GM21447 (cell line): ENCODE measurements around the gene SCP2.

Source experiments
- ATAC-seq: cut with Tn5 transposase; IDR thresholded peaks from one replicate; pipeline ENCODE4 v1.9.1; 2021; ENCODE audit not compliant: unreplicated experiment

SCP2 gene, protein sequence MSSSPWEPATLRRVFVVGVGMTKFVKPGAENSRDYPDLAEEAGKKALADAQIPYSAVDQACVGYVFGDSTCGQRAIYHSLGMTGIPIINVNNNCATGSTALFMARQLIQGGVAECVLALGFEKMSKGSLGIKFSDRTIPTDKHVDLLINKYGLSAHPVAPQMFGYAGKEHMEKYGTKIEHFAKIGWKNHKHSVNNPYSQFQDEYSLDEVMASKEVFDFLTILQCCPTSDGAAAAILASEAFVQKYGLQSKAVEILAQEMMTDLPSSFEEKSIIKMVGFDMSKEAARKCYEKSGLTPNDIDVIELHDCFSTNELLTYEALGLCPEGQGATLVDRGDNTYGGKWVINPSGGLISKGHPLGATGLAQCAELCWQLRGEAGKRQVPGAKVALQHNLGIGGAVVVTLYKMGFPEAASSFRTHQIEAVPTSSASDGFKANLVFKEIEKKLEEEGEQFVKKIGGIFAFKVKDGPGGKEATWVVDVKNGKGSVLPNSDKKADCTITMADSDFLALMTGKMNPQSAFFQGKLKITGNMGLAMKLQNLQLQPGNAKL

DNA sequence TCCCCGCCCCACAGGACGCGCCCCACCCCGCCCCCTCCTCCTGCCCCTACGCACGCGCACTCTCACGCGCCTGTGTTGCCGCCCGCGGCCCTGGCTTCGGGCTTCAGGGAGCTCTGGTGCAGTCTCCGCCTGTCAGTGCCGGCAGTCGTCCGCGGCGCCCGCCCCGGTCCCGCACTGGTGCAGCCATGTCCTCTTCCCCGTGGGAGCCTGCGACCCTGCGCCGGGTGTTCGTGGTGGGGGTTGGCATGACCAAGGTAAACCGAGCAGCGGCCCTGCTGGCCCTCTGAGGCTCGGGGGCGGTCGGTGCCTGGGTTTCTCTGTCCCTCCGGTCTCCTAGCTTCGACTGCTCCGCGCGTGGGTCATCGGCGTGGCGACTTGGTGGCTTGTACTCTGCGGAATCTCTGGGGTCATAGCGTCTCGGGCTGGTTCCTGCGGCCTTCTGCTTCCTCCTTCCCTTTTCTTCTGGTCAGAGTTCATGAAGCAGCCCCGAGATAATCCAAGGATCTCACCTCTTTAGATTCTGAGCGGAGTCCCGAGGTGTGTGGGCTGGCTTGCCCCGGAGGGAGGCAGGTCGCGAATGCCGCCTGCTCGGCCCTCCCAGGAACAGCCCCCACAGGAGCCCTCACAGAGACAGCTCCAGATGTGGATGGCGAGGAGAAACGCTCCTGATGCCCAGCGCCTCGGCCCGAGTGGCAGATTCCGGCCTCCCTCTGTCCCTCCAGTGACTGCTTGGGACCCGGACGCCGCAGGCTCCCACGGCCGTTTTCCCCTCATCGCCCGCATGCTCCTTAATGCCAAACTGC lies at the start of gene SCP2:
SCP2 (plus strand) TSS at position 65 of the 803 bp plus-strand sequence; CDS start at position 186, 121 bp downstream.
- ATAC-seq: no peak

DNA sequence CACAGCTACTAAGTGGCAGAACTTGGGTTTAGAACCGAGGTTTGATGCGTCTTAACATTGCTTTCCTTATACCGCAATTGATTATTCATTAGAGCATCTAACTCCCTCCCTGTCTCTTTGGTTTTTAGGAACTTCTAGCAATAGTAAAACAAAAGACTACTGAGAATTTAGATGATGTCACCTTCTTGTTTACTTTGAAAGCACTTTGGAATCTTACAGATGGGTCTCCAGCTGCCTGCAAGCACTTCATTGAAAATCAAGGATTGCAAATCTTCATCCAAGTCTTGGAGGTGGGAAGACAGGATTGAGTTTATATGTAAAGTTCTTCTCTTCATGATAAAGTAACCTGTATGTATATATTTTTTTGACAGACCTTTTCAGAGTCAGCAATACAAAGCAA lies 49.5 kb upstream of the SCP2 start:
- no peak for ATAC-seq

DNA sequence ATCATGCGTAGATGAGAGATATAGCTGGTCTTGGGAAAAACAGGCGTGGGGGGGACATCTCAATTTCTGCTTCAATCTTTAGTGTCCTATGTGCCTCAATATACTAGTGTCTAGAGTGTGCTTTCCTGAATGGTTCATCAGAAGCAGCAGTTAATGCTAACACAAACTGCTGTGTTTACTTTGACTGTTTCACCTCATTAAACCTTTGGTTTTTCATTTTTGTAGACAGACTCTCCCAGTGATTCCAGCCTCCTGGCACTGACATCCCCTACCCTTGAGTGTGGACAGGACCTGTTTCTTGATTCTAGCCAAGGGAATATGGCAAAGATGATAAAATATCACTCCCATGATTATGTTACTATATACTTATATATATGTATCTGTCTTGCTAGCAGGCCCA lies 46.9 kb upstream of the SCP2 start:
- no peak for ATAC-seq

DNA sequence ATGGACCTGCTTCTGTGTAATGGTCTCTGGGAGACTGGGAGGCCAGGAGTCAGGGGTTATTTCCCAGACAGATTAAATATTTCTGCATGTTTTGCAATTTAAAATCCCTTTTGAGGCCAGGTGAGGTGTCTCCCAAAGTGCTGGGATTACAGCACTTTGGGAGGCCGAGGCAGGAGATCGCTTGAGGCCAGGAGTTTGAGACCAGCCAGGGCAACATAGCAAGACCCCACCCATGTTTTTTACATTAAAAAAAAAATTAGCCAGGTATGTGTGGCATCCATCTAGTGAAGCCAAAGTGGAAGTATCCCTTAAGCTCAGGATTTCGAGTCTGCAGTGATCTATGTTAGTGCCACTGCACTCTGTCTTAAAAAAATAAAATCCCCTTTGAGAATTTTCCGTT lies 39.6 kb upstream of the SCP2 start:
- no peak for ATAC-seq

DNA sequence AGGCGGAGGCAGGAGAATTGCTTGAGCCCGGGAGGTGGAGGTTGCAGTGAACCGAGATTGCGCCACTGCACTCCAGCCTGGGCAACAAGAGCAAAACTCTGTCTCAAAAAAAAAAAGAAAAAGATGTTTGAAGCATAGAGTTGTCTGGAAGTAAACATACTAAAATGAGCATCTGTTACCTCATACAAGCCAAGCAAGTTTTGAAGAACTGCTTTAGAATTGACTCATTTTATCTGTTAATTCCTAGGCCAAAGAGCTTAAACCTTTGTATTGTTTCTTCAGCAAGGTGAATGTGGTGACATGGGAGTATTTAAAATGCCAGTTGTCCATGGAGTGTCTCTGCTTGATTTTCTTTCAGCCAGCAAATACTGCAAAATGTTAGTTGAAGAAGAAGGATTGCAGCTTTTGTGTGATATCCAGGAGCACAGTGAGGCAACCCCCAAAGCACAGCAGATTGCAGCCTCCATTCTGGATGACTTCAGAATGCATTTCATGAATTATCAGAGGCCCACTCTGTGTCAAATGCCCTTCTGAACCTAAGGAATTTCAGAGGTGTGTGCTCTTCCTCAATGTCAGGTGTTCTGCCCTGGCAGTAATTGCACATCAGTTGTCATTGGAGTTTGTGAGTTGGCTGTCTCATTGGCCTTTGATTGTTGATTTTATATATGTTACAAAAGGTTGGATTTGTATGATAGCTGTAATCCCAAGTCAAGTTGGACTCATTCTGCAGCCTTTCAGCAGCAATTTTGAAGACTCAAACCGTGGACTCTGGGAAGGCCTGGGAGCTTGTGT lies 34.5 kb upstream of the SCP2 start:
- no peak for ATAC-seq

DNA sequence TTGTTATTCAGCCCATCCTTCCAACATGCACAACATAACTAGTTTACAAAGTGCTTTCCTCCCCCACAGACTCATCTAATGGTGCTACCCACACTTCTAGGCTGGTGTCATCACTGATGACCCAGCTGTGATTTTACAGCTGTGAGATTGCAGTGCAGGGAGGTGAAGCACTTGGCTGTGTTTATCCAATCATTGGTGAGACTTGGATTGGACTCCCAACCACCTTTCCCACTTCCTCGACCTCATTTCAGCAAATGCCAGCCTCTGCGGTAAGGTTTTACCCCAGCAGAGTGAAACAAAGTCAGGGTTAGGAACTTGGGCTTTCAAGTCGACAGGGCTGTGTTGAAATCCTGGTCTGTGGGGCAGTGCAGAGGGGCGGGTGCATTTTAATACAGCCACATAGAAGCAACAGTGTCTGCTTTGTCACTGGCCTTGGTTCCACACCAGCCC lies 27.6 kb upstream of the SCP2 start:
- no peak for ATAC-seq

DNA sequence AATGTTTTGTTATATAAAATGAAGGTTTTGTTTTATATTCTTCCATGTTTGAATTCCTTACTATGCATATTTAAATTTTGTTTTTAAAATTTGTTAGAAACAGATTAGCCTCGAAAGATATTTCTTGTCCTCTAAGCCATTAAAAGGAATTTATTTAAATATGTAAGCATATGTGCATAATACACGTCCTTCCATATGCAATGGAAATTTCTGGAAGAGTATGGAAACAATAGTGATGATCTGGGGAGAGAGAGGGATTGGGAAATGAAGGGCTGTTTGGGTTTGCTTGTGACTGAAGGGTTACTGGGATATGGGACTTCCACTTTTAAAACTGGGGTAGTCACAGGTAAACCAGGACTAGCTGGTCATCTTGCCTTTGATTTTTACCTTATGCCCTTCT lies 26.7 kb upstream of the SCP2 start:
- ATAC-seq: no peak

DNA sequence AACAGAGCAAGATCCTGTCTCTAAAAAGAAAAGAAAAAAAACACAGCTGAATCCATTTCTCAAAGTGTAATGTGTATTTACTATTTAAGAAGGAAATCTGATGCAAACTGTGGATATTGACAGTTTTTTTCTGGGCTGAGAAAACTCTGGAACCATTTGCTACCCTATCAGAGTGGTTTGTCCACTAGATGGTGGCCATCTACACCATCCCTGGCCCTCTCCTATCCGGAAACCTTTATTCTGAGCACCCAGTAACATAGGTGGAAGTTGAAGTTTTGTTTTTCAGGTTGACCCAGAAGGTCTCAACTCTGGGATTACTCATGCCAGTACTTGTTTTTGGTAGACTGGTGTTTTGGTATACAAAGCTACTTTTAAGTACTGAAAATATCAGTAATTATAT lies 25.7 kb upstream of the SCP2 start:
- no peak for ATAC-seq

DNA sequence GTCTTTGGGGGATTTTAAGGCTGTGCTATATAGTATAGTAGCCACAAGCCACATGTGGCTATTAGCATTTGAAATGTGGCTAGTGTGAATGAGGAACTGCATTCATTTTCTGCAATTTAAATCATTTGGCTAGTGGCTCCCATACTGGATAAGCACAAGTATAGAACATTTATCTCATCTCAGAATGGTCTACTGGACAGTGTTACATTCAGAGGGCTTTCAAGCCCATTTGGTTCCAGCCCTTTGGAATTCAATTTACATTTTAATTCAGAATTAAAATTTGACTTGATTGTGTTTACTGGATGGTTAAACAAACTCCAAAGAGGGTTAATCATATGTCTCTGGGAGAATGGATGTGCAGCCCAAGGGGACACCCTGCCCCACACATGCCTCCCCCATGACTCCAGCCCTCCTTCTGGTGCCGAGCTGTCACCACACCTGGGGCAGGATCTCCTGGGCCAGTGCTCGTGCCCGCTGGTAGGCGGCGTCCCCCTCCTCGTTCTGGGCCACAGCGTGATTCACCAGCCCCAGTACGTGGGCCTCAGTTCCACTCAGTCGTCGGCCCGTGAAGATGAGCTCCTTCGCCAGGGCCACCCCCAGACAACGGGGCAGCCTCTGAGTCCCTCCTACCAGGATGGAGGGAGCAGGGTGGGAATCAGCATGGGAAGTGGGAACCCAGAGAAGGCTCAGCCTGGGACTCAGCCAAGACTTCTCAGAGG lies 22.7 kb upstream of the SCP2 start:
- ATAC-seq: no peak

DNA sequence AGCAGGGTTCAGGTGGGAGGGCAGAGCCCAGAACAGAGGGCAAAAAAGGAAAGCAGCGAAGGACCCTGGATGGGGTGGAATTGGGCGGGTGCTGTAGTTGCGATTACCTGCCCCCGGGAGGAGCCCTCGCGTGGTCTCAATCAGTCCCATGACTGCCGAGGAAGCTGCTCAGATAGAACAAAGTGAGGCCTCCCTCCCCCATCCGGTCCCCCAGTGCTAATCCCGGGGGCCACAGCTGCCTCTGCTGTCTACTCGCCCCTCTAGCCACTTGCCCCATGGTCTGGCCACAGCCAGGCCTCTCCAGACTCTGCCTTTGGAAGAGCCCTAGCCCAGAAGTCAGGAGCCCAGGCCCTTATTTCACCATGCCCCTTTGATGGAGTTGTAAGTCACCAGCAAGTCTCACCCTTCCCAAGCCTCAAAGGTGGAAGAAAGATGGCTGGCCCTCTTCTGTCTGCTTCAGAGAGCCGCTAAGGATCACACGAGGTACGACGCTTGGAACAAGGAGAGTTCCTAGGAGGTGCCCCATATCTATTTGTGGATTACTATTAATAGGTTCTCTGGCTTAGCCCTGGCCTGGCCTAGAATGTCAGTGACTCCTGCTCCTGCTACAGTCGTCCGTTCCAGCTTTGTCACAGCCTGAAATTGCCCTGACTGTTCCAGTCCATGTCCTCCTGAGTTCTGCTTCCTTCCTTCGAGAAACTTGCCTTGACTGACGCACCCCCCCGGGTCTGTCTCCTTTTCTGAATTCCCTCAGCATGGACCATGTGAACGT lies 22.0 kb upstream of the SCP2 start:
- ATAC-seq: no peak

DNA sequence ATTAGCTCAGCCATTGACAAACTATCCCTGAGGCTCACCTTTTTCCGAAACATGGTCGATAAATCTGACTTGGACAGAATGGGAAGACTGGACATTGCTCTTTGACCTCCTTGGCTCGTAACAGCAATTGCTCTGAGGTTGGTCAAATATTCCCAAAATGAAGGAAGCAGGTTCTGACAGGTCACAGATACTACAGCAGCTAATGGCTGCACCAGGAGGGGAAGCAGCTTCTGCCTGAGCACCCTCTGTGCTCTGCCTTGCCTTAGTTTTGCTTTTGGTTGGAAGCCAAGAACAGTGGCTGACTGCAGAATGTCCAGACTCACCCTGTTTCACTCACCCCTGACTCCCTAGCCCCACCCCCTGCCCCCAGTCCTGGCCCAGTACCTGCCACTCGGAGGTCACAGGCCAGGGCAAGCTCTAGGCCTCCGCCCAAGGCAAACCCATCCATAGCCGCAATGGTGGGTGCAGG lies 20.9 kb upstream of the SCP2 start:
- no peak for ATAC-seq

DNA sequence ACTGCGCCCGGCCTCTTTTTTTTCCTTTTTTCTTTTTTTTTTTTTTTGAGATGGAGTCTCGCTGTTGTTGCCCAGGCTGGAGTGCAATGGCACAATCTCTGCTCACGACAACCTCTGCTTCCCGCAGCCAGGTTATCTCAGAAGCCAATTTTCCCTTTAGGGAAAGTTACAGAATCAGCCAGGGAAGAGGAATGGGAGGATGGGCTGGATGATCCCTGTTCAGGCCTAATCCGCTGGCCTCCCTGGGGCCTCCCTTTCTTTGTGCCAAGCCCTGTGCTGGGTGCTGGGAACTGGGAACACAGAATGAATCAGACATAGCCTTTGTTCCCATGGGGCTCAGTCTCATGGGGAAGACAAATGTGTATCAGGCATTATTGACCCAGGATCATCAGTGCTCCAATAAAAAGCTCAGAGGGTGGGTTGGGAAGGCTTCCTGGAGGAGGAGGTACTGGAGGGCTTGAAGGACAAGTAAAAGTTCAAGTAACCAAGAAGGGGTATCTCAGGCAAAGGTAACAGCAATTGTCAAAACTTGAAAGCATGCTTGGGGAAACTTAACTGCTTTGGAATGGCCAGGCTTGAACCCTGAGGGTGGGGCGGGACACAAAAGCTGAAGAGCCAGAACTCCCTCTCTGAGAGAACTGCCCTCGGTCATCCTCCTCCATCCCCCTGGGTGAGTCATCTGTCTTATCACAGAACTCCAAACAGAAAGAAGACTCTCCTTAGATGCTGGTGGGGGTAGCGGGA lies 19.8 kb upstream of the SCP2 start:
- no peak for ATAC-seq

DNA sequence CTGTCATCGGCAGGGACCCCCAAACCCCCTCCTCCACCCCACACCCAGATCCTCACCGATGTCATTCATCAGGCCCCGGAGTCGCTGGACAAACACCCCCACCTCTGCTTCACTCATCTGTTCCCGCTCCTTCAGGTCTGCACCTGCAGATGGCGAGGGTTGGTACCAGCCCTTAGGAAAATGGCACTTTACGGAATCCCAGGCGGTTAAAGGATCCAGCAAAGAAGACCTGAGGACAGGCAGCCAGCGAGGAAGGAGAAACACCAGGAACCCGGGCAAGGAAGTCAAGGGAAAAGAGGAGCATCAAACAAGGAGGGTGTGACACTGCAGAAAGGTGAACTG lies 19.3 kb upstream of the SCP2 start:
- ATAC-seq: no peak

DNA sequence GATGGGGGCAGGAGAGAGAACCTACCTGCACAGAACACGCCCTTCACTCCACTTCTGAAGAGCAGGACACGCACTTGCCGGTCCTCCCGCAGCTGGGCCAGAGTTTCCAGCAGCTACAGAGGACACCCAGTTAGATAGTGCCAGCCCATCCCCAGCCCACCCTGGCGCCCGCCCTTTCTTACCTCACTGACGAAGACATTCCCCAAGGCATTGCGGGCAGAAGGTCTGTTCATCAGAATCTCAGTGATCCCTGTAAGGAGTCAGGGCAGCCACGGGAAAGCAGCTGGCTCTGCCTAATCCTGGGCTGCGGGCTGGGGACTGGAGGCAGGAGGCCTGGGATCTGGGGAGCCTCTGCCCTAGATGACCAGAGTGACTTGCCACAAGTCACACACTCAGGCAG lies 15.5 kb upstream of the SCP2 start:
- no peak for ATAC-seq

DNA sequence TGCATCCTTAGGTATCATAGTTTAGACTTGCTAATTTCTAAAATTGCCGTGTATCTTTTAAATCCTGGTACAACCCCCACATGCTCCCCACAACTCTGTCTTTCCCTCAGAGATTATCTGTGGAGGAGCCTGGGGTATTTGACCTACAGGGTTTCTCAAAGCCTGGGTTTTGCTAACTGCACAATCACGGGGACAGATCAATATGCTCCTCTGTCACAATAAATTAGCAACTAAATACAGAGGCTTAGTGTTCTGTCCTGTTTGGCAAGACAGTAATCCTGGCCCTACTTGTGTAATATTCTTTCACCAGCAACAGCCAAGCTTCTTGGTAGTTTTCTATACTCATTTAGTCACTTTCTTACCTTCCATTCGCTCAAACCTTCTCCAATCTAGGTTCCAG lies 14.1 kb upstream of the SCP2 start:
- ATAC-seq: no peak

DNA sequence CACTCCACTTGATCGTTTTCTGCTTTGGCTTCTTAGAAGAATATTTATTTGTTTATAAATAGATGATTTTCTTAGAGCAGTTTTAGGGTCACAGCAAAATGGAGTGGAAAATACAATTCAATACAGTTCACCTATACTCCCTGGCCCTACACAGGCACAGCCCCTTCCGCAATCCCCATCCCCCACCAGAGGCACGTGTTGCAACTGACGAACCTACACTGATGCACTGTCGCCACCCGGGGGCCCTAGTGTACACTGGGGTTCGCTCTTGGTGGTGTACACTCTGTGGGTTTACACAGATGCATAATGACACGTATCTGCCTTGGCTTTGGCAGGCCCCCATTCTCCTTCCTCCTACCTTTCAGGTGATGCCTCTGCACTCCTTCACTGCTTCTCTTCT lies 13.5 kb upstream of the SCP2 start:
- no peak for ATAC-seq

DNA sequence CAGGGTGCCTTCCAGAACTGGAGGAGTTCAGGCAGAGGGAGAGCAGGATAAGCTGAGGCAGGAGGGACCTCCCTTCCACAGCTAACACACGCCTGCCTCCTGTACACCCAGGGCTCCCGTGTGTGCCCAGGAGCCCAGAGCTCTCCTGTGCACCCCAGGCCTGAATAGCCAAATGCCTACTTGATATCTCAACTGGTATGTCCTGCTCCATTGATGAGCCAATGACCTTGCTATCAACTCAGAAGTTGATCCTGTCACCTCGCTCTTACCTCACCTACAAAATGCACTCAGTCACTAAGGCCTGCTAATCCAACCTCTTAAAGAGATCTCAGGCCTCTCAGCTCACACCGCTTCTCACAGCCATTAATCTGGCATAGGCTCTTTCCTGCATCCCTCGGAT lies 12.6 kb upstream of the SCP2 start:
- no peak for ATAC-seq

DNA sequence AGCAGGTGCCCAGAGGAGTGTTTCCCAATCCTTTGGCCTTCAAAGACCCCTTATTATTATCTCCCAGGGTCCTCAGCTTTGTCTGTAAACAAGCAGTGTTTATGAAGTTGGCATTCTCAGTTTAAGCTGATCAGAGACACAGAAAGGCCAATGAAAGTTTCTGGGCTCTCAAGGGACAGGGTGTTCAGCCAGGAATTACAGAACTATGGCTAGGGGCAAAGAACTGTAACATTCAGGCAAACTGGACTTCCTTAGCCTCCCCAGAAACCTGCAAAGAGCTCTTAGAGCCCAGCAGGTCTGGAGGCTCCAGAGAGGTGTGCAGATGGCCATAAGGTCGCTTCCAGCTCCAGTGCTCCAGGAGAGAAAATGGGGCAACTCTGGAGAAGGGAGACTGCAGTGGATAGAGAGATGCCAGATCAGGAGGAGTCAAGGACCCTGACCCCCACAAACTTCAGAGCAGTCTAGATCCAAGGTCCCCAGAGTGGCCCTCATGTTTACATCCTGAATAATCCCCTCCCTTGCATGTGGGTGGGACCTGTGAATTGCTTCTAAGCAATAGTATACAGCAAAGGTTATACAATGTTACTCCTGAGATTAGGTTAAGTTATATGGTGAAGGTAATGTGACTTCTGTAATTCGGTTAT lies 11.7 kb upstream of the SCP2 start:
- ATAC-seq: no peak

DNA sequence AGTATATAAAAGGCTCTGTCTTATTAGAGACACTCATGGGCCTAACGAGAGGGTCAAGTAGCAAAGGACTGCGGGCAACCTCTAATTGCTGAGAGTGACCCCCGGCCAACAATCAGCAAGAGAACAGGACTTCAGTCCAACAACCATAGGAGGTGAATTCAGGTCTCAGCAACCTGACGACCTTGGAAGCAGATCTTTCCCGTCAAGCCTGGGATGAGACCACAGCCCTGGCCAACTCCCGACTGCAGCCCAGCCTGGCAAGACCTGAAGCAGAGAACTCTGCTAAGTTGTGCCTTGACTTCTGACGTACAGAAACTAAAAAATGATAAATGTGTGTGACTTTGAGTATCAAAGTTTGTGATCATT lies 11.2 kb upstream of the SCP2 start:
- no peak for ATAC-seq
